Endodermal cell (in vitro differentiated cells): ENCODE data around the gene PACRG. TPM values are rescaled to one million over a fixed set of nuclear protein-coding genes. Genes with fewer than 3 reads are reported as not detected.

Experiments
- DNase-seq: peaks from one replicate; pipeline ENCODE4 v3.0.0-alpha.2; 2017
- H3K27ac ChIP-seq: 2 replicates; pipeline ENCODE4 v1.5.1; 2013; ENCODE audit warnings: mild to moderate bottlenecking, low read depth, low read length, moderate library complexity
- H3K27me3 ChIP-seq: 2 replicates; pipeline ENCODE4 v1.6.1; 2013; ENCODE audit warnings: mild to moderate bottlenecking, low read length, moderate library complexity; ENCODE audit not compliant: insufficient read depth, control insufficient read depth, poor library complexity, severe bottlenecking
- H3K36me3 ChIP-seq: 2 replicates; pipeline ENCODE4 v1.7.0; 2013; ENCODE audit warnings: mild to moderate bottlenecking, low read length, moderate library complexity; ENCODE audit not compliant: control insufficient read depth, insufficient read depth
- H3K4me1 ChIP-seq: one replicate; pipeline ENCODE4 v1.7.0; 2013; ENCODE audit warnings: low read length; ENCODE audit not compliant: control insufficient read depth, insufficient read depth
- H3K4me3 ChIP-seq: 2 replicates; pipeline ENCODE4 v1.5.1; 2013; ENCODE audit warnings: mild to moderate bottlenecking, low read length, moderate library complexity
- H3K9ac ChIP-seq: 2 replicates; pipeline ENCODE4 v1.6.1; 2013; ENCODE audit warnings: mild to moderate bottlenecking, low read length, moderate library complexity; ENCODE audit not compliant: poor library complexity, severe bottlenecking; ENCODE audit errors: extremely low read depth
- H3K9me3 ChIP-seq: 2 replicates; pipeline ENCODE4 v1.6.1; 2013; ENCODE audit warnings: mild to moderate bottlenecking, low read length, moderate library complexity; ENCODE audit not compliant: control insufficient read depth
- H3K27ac Mint-ChIP-seq: 2 replicates; pipeline ENCODE4 v1.8.0; 2020; ENCODE audit warnings: mixed read lengths
- H3K27me3 Mint-ChIP-seq: 2 replicates; pipeline ENCODE4 v1.8.0; 2021; ENCODE audit warnings: mild to moderate bottlenecking, mixed read lengths; ENCODE audit not compliant: insufficient read depth
- H3K36me3 Mint-ChIP-seq: 2 replicates; pipeline ENCODE4 v1.8.0; 2020; ENCODE audit warnings: low read depth, mixed read lengths
- H3K4me1 Mint-ChIP-seq: 2 replicates; pipeline ENCODE4 v1.8.0; 2020; ENCODE audit warnings: mixed read lengths
- H3K4me3 Mint-ChIP-seq: 2 replicates; pipeline ENCODE4 v1.8.0; 2020; ENCODE audit warnings: mild to moderate bottlenecking, moderate library complexity, mixed read lengths
- H3K9me3 Mint-ChIP-seq: 2 replicates; pipeline ENCODE4 v1.8.0; 2020; ENCODE audit warnings: mild to moderate bottlenecking, mixed read lengths
- WGBS, 2 experiments: methylation state at CpG; one replicate each; pipeline versions ENCODE4 v1.1.5 to v1.1.7; 2013; ENCODE audit warnings: missing lambda C conversion rate in 2 of 2, mixed read lengths in 1 of 2; ENCODE audit not compliant: insufficient coverage in 1 of 2, insufficient read length in 1 of 2; 5-methylcytosine and 5-hydroxymethylcytosine counted together
- total RNA-seq, 2 donors: library from RNA; stranded (reverse); fragmentation: NEBNext Ultra II Directional in 1 of 2; extraction: Animal tissue kit (Norgen Biotek cat#: 25700) in 1 of 2; gene quantifications; 2 replicates in 1 of 2; 3 replicates in 1 of 2; pipeline ENCODE4 v1.2.1, GENCODE V29; 2021
- TF ChIP-seq, protein P1 (sequence below): fragments of 200-600 bp; sonication (generic); conservative IDR thresholded peaks from 2 replicates; pipeline ENCODE4 v1.5.0; 2021; ENCODE audit warnings: antibody characterized with exemption, mild to moderate bottlenecking

PACRG gene
- total RNA-seq, 2 donors from 2014 or later, result 0.42 to 0.44 TPM

DNA sequence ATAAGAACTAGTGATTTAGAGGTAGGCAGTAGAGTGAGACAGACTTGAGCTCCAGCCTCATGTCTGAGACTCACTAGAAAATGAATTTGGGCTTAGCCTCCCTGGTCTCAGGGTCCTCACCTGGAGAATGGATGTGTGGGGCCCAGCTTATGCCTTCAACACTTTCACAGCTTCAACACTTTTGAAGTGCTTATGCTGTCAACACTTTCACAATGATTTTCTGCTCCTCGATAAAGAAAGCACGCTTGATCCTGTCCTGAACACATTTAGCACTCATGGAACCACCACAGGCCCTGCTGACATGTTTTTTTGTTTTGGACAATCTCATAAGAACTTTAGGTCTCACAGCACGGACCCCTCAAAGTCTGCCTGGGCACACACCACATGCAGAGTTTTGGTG lies 229.3 kb downstream of the PACRG start:
- H3K27ac Mint-ChIP-seq, result no peak overlapping the region
- no peak overlapping the region for H3K4me3 ChIP-seq
- no peaks in the 10 kb centered on the region for H3K4me1 Mint-ChIP-seq
- H3K36me3 ChIP-seq, result no peaks in the 10 kb centered on the region
- WGBS, 2 experiments, result 94 to 100% methylated on average over 2 to 3 of the region's 3 CpGs
- no peak overlapping the region for H3K4me3 Mint-ChIP-seq
- no peak for DNase-seq
- no peak overlapping the region for H3K27ac ChIP-seq
- no peaks in the 10 kb centered on the region for H3K9me3 ChIP-seq
- TF ChIP-seq, protein P1, sequence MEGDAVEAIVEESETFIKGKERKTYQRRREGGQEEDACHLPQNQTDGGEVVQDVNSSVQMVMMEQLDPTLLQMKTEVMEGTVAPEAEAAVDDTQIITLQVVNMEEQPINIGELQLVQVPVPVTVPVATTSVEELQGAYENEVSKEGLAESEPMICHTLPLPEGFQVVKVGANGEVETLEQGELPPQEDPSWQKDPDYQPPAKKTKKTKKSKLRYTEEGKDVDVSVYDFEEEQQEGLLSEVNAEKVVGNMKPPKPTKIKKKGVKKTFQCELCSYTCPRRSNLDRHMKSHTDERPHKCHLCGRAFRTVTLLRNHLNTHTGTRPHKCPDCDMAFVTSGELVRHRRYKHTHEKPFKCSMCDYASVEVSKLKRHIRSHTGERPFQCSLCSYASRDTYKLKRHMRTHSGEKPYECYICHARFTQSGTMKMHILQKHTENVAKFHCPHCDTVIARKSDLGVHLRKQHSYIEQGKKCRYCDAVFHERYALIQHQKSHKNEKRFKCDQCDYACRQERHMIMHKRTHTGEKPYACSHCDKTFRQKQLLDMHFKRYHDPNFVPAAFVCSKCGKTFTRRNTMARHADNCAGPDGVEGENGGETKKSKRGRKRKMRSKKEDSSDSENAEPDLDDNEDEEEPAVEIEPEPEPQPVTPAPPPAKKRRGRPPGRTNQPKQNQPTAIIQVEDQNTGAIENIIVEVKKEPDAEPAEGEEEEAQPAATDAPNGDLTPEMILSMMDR, result no peak
- no peak overlapping the region for H3K9ac ChIP-seq
- no peaks in the 10 kb centered on the region for H3K4me1 ChIP-seq
- no peaks in the 10 kb centered on the region for H3K27me3 ChIP-seq
- peaks cover 1% of the 10 kb centered on the region for H3K27me3 Mint-ChIP-seq
- H3K9me3 Mint-ChIP-seq, result no peaks in the 10 kb centered on the region
- no peaks in the 10 kb centered on the region for H3K36me3 Mint-ChIP-seq

DNA sequence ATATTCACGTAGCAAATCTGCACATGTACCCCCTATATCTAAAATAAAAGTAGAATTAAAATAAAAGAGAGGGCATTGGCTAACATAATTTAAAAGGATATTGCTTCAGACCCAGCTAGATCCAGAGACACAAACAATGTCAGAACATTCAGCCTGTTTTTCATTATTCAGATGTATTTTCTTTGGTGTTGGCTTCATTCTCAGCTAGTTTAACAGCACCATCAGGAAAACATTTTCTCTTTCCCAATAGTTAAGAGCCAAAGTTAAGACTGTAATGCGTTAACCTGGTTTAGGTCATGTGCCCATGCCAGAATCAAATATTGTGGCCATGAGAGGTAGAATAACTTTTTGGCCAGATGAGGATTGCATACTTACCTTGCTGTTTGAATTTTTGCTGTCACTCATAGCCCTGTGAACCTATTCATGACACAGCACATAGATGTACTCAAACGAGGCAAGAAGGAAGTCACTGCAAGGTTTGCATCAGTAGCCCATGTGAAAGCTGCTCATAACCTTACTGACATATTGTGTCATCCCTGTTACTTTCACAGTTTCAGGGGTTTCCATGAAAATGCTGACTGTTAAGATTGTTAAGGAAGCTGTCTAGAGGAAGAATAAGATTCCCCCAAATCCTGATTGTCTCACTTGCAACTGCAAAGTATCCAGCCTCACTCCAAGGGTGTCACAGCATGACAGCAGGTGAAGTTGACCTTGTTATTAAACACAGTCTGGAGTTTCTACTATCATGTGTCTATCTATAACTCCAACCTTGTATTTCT lies 233.1 kb downstream of the PACRG start:
- H3K4me3 Mint-ChIP-seq, result no peak overlapping the region
- H3K4me1 ChIP-seq, result no peaks in the 10 kb centered on the region
- WGBS, 2 experiments, result 88 to 96% methylated on average over 2 to 3 of the region's 3 CpGs
- no peak for DNase-seq
- H3K27ac ChIP-seq, result no peak overlapping the region
- no peak overlapping the region for H3K27ac Mint-ChIP-seq
- H3K9ac ChIP-seq, result no peak overlapping the region
- H3K36me3 ChIP-seq, result no peaks in the 10 kb centered on the region
- H3K4me1 Mint-ChIP-seq, result no peaks in the 10 kb centered on the region
- H3K9me3 ChIP-seq, result no peaks in the 10 kb centered on the region
- no peak overlapping the region for H3K4me3 ChIP-seq
- no peaks in the 10 kb centered on the region for H3K27me3 ChIP-seq
- peaks cover 1% of the 10 kb centered on the region for H3K27me3 Mint-ChIP-seq
- no peaks in the 10 kb centered on the region for H3K9me3 Mint-ChIP-seq
- TF ChIP-seq, protein P1, result no peak
- H3K36me3 Mint-ChIP-seq, result no peaks in the 10 kb centered on the region

DNA sequence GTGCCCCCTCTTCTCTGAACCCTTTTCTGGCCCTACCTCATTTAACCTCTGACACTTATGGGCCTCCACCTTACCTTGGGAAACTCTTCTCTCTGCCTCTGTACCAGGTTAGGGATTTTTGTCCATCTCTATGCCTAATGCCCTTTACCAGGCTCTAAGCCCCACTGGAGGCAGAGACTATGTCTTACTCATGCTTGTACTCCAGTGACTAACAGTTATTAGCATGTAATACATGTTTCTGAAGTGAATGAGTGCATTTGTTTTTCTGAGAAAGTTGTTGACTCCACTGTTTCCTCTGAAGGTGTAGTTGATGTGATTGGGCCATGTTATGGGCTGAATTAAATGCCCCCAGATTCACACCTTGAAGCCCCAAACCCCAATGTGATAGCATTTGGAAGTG lies 234.3 kb downstream of the PACRG start:
- TF ChIP-seq, protein P1, result no peak
- Histone ChIP-seq H3K36me3 (no peaks in the 10 kb centered on the region), H3K4me1 (no peaks in the 10 kb centered on the region), H3K9me3 (no peaks in the 10 kb centered on the region), H3K27ac (no peak overlapping the region), H3K4me3 (no peak overlapping the region), H3K9ac (no peak overlapping the region), H3K27me3 (no peaks in the 10 kb centered on the region)
- Mint-ChIP-seq H3K27ac (no peak overlapping the region), H3K27me3 (no peaks in the 10 kb centered on the region), H3K4me1 (no peaks in the 10 kb centered on the region), H3K36me3 (no peaks in the 10 kb centered on the region), H3K9me3 (no peaks in the 10 kb centered on the region), H3K4me3 (no peak overlapping the region)
- DNase-seq, result no peak
